ENCODE data around the gene RLN3. TPM values are rescaled to one million over a fixed set of nuclear protein-coding genes. Genes with fewer than 3 reads are reported as not detected.

RLN3 gene
- total RNA-seq, 6 experiments from 2014 or later = not detected

DNA sequence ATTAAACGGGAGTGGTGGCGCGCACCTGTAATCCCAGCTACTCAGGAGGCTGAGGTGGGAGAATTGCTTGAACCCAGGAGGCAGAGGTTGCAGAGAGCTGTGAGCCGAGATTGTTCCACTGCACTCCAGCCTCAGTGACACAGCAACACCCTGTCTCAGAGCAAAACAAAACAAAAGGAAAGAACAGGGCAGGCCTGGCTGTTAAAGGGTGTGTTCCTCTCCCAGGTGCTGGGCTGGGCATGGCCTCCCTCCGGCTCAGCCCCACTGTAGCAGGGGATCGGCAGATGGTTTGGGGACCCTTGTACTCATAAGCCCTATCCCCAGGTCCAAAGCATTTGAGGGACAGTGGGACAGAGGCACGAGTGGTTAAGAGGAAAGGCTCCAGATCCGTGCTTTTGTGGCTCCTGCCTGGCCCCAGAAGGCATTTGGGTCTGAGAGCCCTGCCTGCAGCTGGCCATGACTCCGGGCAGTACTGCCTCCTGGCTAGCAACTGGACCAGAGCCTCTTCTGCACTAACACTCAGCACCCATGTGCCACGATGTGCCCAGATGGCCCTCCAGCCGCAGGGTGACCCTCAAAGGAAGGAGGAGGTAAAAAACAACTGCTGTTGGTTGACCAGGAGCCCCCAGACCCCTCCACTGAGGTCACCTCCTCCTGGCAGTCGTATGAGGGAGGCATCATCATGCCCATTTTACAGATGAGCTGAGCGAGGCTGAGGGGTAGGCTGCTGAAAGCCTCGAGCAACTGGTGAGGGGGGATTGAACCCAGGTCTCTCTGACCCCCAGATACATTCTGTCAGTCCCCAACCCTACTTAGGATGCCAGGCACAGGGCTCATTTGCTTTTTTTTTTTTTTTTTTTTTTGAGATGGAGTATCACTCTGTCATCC lies 31.8 kb upstream of the RLN3 start:
- no peak for DNase-seq
- intact Hi-C loops (cut with DNase I) = no loop called here
- no peak overlapping the region for H3K27ac ChIP-seq
- no peaks in the 10 kb centered on the region for H3K27me3 ChIP-seq
- peaks cover 0 to 5% (median 0%) of the 10 kb centered on the region in 4 donors for H3K9me3 ChIP-seq
- no peak overlapping the region for H3K4me3 ChIP-seq
- peak in 1 of 4 donors; percentile 5 for ATAC-seq
- H3K4me1 ChIP-seq = peaks cover 0 to 6% (median 0%) of the 10 kb centered on the region in 4 donors
- peaks cover 0 to 14% (median 6%) of the 10 kb centered on the region in 4 donors for H3K36me3 ChIP-seq
- WGBS (ENCODE audit: insufficient coverage, low coverage, low lambda C conversion rate, missing lambda C conversion rate) = 100% methylated on average over 1 of the region's 14 CpGs
- TF ChIP-seq, protein P1, sequence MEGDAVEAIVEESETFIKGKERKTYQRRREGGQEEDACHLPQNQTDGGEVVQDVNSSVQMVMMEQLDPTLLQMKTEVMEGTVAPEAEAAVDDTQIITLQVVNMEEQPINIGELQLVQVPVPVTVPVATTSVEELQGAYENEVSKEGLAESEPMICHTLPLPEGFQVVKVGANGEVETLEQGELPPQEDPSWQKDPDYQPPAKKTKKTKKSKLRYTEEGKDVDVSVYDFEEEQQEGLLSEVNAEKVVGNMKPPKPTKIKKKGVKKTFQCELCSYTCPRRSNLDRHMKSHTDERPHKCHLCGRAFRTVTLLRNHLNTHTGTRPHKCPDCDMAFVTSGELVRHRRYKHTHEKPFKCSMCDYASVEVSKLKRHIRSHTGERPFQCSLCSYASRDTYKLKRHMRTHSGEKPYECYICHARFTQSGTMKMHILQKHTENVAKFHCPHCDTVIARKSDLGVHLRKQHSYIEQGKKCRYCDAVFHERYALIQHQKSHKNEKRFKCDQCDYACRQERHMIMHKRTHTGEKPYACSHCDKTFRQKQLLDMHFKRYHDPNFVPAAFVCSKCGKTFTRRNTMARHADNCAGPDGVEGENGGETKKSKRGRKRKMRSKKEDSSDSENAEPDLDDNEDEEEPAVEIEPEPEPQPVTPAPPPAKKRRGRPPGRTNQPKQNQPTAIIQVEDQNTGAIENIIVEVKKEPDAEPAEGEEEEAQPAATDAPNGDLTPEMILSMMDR (IDR thresholded peaks at IDR 0.05) = no peak
- TF ChIP-seq POLR2A (IDR thresholded peaks at IDR 0.05) = no peak

DNA sequence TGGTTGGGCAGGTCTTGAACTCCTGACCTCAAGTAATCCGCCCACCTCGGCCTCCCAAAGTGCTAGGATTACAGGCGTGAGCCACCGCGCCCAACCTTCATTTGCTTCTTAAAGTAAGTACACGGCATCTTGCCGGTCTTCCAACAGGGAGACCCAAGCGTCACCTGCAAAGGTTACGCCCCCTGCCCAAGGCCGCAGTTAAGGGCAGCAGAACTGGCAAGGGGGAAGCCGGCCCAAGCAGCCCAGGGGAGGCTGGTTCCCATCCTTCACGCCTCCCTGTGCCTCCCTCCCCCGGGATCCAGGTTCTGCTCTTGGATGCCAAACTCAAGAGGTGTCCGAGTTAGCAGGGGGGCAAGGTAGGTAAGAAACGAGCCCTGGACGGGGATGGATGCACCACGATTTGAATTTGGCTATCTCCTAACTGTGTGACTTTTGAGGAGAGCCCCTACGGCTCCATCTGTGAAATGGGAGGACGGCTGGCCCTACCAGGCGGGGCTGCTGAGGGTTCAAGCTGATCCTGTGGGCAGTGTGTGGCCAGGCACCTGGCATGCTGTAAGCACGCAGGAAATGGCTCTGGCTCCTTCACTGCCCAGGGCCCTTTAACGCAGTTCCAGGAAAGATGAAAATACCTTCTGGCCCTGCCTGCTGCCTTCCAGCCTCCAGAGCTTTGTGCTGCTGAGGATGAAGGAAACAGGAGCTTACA lies 30.9 kb upstream of the RLN3 start:
- H3K9me3 ChIP-seq = peaks cover 0 to 5% (median 0%) of the 10 kb centered on the region in 4 donors
- 88% methylated on average over 7 of the region's 22 CpGs for WGBS (ENCODE audit: insufficient coverage, low coverage, low lambda C conversion rate, missing lambda C conversion rate)
- H3K27me3 ChIP-seq = no peaks in the 10 kb centered on the region
- ATAC-seq = no peak
- TF ChIP-seq, protein P1 (IDR thresholded peaks at IDR 0.05) = no peak
- no peak for TF ChIP-seq POLR2A (IDR thresholded peaks at IDR 0.05)
- DNase-seq = no peak
- no peak overlapping the region for H3K4me3 ChIP-seq
- intact Hi-C loops (cut with DNase I) = no loop called here
- peaks cover 0 to 13% (median 5%) of the 10 kb centered on the region in 4 donors for H3K36me3 ChIP-seq
- no peak overlapping the region for H3K27ac ChIP-seq
- H3K4me1 ChIP-seq = peaks cover 0 to 6% (median 0%) of the 10 kb centered on the region in 4 donors

DNA sequence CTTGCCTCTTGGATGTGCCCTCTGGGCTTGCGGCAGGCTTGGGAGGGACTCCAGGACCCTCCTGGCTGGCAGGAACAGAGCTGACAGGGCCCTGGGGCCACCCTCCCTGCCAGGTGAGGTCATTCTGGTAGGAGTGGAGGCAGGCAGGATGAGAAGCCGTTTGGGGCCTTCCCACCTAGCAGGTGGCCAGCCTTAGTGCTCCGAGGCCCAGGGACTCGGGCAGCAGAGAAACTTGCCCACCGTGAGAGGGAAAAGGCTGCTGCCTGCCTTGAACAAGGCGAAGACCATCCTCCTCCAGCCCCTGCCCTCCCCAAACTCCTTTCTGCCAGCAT lies 30.4 kb upstream of the RLN3 start:
- peaks cover 0 to 6% (median 0%) of the 10 kb centered on the region in 4 donors for H3K4me1 ChIP-seq
- peaks cover 0 to 5% (median 0%) of the 10 kb centered on the region in 4 donors for H3K9me3 ChIP-seq
- no peak overlapping the region for H3K27ac ChIP-seq
- H3K4me3 ChIP-seq = no peak overlapping the region
- H3K36me3 ChIP-seq = peaks cover 0 to 8% (median 2%) of the 10 kb centered on the region in 4 donors
- no CpG with 5 or more reads among the region's 6 CpGs for WGBS (ENCODE audit: insufficient coverage, low coverage, low lambda C conversion rate, missing lambda C conversion rate)
- TF ChIP-seq POLR2A (IDR thresholded peaks at IDR 0.05) = no peak
- TF ChIP-seq, protein P1 (IDR thresholded peaks at IDR 0.05) = no peak
- DNase-seq (no peak), ATAC-seq (no peak)
- H3K27me3 ChIP-seq = no peaks in the 10 kb centered on the region
- intact Hi-C loops (cut with DNase I) = no loop called here

DNA sequence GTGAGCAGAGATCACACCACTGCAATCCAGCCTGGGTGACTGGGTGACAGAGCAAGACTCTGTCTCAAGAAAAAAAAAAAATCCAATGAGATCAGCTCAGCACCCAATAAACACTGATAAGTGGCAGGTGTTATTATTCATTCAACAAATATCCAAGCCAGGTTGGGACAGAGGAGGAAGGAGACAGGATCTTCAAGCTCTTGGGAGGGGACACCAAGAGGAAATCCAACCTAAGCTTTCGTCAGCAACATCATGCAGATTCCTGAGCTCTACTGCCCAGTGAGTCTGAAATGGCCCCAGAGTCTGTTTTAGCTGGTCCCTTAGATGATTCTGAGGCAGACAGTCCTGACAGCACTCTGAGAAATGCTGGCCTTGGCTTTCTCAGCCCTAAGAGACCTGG lies 29.5 kb upstream of the RLN3 start:
- Histone ChIP-seq H3K9me3 (peaks cover 0 to 5% (median 0%) of the 10 kb centered on the region in 4 donors), H3K4me1 (peaks cover 0 to 6% (median 0%) of the 10 kb centered on the region in 4 donors), H3K27ac (no peak overlapping the region), H3K27me3 (no peaks in the 10 kb centered on the region), H3K36me3 (peaks cover 0 to 5% (median 0%) of the 10 kb centered on the region in 4 donors), H3K4me3 (no peak overlapping the region)
- intact Hi-C loops (cut with DNase I) = no loop called here
- ATAC-seq = no peak
- TF ChIP-seq, protein P1 (IDR thresholded peaks at IDR 0.05) = no peak
- TF ChIP-seq POLR2A (IDR thresholded peaks at IDR 0.05) = no peak
- no CpG with 5 or more reads among the region's 1 CpG for WGBS (ENCODE audit: insufficient coverage, low coverage, low lambda C conversion rate, missing lambda C conversion rate)
- no peak for DNase-seq
